K562 (cell line): ENCODE measurements around the gene SPAG9. TPM values are rescaled to one million over a fixed set of nuclear protein-coding genes. Genes with fewer than 3 reads are reported as not detected.

Experiments
- DEAF1 ChIP-seq: fragments of 450-650 bp; formaldehyde crosslinking; IDR thresholded peaks from 2 replicates; pipeline ENCODE4 v1.4.0; 2020; ENCODE audit warnings: mild to moderate bottlenecking, moderate library complexity
- FUS ChIP-seq: fragments of 200-400 bp; formaldehyde crosslinking; optimal IDR thresholded peaks from 2 replicates; pipeline ENCODE3; 2017; ENCODE audit warnings: low read depth, low read length
- GTF3C2 ChIP-seq: IDR thresholded peaks from 3 replicates; pipeline ENCODE4 v1.6.1; 2011; ENCODE audit warnings: borderline replicate concordance, mild to moderate bottlenecking, moderate library complexity; ENCODE audit not compliant: insufficient read length; ENCODE audit errors: extremely low read depth
- MAZ ChIP-seq, 2 experiments: fragments of 450-650 bp in 1 of 2; sonication (generic) in 1 of 2; formaldehyde crosslinking; IDR thresholded peaks in 1 of 2; conservative IDR thresholded peaks in 1 of 2; 2 replicates each; pipeline versions ENCODE4 v1.4.0 to v1.5.0; 2020; ENCODE audit warnings: mild to moderate bottlenecking in 1 of 2, missing genetic modification reagents in 1 of 2
- POU5F1 ChIP-seq: fragments of 150-350 bp; IDR thresholded peaks from 2 replicates; pipeline ENCODE4 v1.6.1; 2014; ENCODE audit warnings: borderline replicate concordance, low read length, low read depth, mild to moderate bottlenecking; ENCODE audit not compliant: partially characterized antibody
- PTBP1 ChIP-seq: fragments of 200-400 bp; formaldehyde crosslinking; IDR thresholded peaks from 2 replicates; pipeline ENCODE4 v1.6.1; 2017; ENCODE audit warnings: low read depth, low read length
- SMAD2 ChIP-seq: fragments of 150-350 bp; IDR thresholded peaks from 2 replicates; pipeline ENCODE4 v1.6.1; 2014; ENCODE audit warnings: low read depth, mild to moderate bottlenecking, low read length
- SP1 ChIP-seq: sonication (generic); formaldehyde crosslinking; IDR thresholded peaks from 2 replicates; pipeline ENCODE4 v1.8.1; 2022; ENCODE audit warnings: mild to moderate bottlenecking, missing genetic modification reagents
- SREBF1 ChIP-seq: fragments of 150-350 bp; IDR thresholded peaks from 2 replicates; pipeline ENCODE4 v1.6.1; 2014; ENCODE audit warnings: antibody characterized with exemption, low read depth, low read length, borderline replicate concordance
- TBL1XR1 ChIP-seq, 2 experiments: IDR thresholded peaks; 2 replicates each; pipeline ENCODE4 v1.6.1; 2012; ENCODE audit warnings: improper control_type of control experiment in 2 of 2, low read length in 2 of 2, mild to moderate bottlenecking in 1 of 2
- TSHZ1 ChIP-seq: fragments of 250-450 bp; sonication (Bioruptor Pico); IDR thresholded peaks from 2 replicates; pipeline ENCODE4 v1.4.0; 2020; ENCODE audit warnings: mild to moderate bottlenecking, moderate library complexity
- YY1 ChIP-seq, 3 experiments: IDR thresholded peaks; 2 replicates each; pipeline ENCODE4 v1.6.1; 2011; ENCODE audit warnings: low read length in 2 of 3, mild to moderate bottlenecking in 2 of 3, moderate library complexity in 2 of 3, borderline replicate concordance in 1 of 3, control low read depth in 1 of 3, low read depth in 1 of 3; ENCODE audit not compliant: insufficient read depth in 3 of 3, insufficient replicate concordance in 2 of 3, control insufficient read depth in 1 of 3, insufficient read length in 1 of 3; ENCODE audit errors: extremely low read depth in 1 of 3
- ZC3H11A ChIP-seq: IDR thresholded peaks from 2 replicates; pipeline ENCODE4 v1.6.1; 2012; ENCODE audit warnings: low read depth, low read length, improper control_type of control experiment
- ZKSCAN3 ChIP-seq: fragments of 250-450 bp; sonication (Bioruptor Pico); IDR thresholded peaks from 2 replicates; pipeline ENCODE4 v1.4.0; 2020
- ZNF23 ChIP-seq: fragments of 250-450 bp; sonication (Bioruptor Pico); IDR thresholded peaks from 2 replicates; pipeline ENCODE4 v1.4.0; 2020; ENCODE audit warnings: mild to moderate bottlenecking
- ZNF79 ChIP-seq: fragments of 250-450 bp; sonication (Bioruptor Pico); IDR thresholded peaks from 2 replicates; pipeline ENCODE4 v1.4.0; 2020; ENCODE audit warnings: low read depth, mild to moderate bottlenecking, moderate library complexity
- ZNF830 ChIP-seq: fragments of 250-450 bp; sonication (Bioruptor Pico); IDR thresholded peaks from 2 replicates; pipeline ENCODE4 v1.5.0; 2021; ENCODE audit warnings: mild to moderate bottlenecking
- ZSCAN32 ChIP-seq: fragments of 450-650 bp; formaldehyde crosslinking; IDR thresholded peaks from 2 replicates; pipeline ENCODE4 v1.4.0; 2020; ENCODE audit warnings: mild to moderate bottlenecking, moderate library complexity
- polyA plus RNA-seq, 8 experiments: library from polyadenylated mRNA; depleted of rRNA in 4 of 8; stranded (reverse) in 5 of 8; unstranded in 3 of 8; fragments of >200 nt; fragmentation: Nextera tagmentation in 2 of 8; fragmentation: Illumina TruSeq in 1 of 8; extraction: Ambion mirVana in 2 of 8; extraction: Trizol in 1 of 8; gene quantifications; 2 replicates each; pipeline versions ENCODE4 v1.2.1 to v1.2.3, GENCODE V29; 2011 to 2014; ENCODE audit warnings: inconsistent platforms in 1 of 8, missing spikeins in 1 of 8
- total RNA-seq, 7 experiments: library from RNA; depleted of rRNA in 6 of 7; stranded (reverse); fragments of >200 nt in 6 of 7; fragmentation: Illumina TruSeq in 2 of 7; extraction: Trizol in 2 of 7; gene quantifications; 2 replicates each; pipeline versions ENCODE4 v1.2.1 to v1.2.3, GENCODE V29; 2011 to 2021; ENCODE audit warnings: low replicate concordance in 1 of 7

Gene SPAG9
- total and polyA plus RNA-seq, 9 of the 15 experiments (the other 6 are each of a cell fraction or from before 2014, with no cell fraction given): 12.2 to 99.2 (median 58.2) TPM

- TF ChIP-seq GTF3C2 (no peak), DEAF1 (no peak), ZKSCAN3 (CRISPR knock-in tag) (no peak), ZC3H11A (no peak), MAZ (CRISPR knock-in tag; conservative IDR thresholded peaks at IDR 0.05 in 1 of 2, IDR thresholded peaks at IDR 0.05 in 1 of 2) (peak; percentile 97 to 99), SP1 (peak; percentile 19; the same call in 1 of the 2 replicates), PTBP1 (no peak), FUS (no peak), SMAD2 (no peak), ZNF830 (CRISPR knock-in tag) (no peak), YY1 (IDR thresholded peaks at IDR 0.05; ENCODE audit: borderline replicate concordance in 1 of 3, control insufficient read depth in 1 of 3, extremely low read depth in 1 of 3, insufficient read depth in 3 of 3, insufficient read length in 1 of 3, insufficient replicate concordance in 2 of 3, low read depth in 1 of 3, low read length in 2 of 3) (peak in 2 of 3 experiments; percentile 20 to 68), SREBF1 (no peak), ZNF23 (no peak), POU5F1 (no peak), TSHZ1 (CRISPR knock-in tag) (no peak), TBL1XR1 (IDR thresholded peaks at IDR 0.05; ENCODE audit: low read length in 2 of 2) (peak in 1 of 2 experiments; percentile 85; a peak in 3 of 4 replicates), ZSCAN32 (CRISPR knock-in tag) (no peak), ZNF79 (CRISPR knock-in tag) (no peak)
These were observed 176.4 kb downstream of the SPAG9 start (continued) for GRCh38 chr17:50944054-50944901.
